Measurements from ENCODE around the gene OSBPL3.

The OSBPL3 gene

GRCh38 chr7:24936121-24936824, 43.7 kb downstream of the OSBPL3 start:
- Mint-ChIP-seq H3K36me3 (ENCODE audit: low read depth) (no peaks in the 10 kb centered on the region), H3K9me3 (no peaks in the 10 kb centered on the region), H3K27me3 (ENCODE audit: low read depth, poor library complexity) (no peaks in the 10 kb centered on the region), H3K4me3 (no peak overlapping the region), H3K4me1 (peaks cover 9% of the 10 kb centered on the region), H3K27ac (no peak overlapping the region)
- no peak for DNase-seq
- TF ChIP-seq CTCF (IDR thresholded peaks at IDR 0.05): no peak

GRCh38 chr7:24933298-24933697, 46.7 kb downstream of the OSBPL3 start:
- H3K27ac Mint-ChIP-seq: no peak overlapping the region
- no peak for TF ChIP-seq CTCF (IDR thresholded peaks at IDR 0.05)

GRCh38 chr7:24932815-24933214, 47.2 kb downstream of the OSBPL3 start:
- no peaks in the 10 kb centered on the region for H3K36me3 Mint-ChIP-seq (ENCODE audit: low read depth)
- peaks cover 9% of the 10 kb centered on the region for H3K4me1 Mint-ChIP-seq
- no peak overlapping the region for H3K27ac Mint-ChIP-seq

More at GRCh38 chr7:24933298-24933697, 46.7 kb downstream of the OSBPL3 start:
- Mint-ChIP-seq H3K27me3 (ENCODE audit: low read depth, poor library complexity) (no peaks in the 10 kb centered on the region), H3K4me1 (peaks cover 9% of the 10 kb centered on the region), H3K4me3 (no peak overlapping the region), H3K36me3 (ENCODE audit: low read depth) (no peaks in the 10 kb centered on the region), H3K9me3 (no peaks in the 10 kb centered on the region)
- no peak for DNase-seq

GRCh38 chr7:24932389-24932788, 47.6 kb downstream of the OSBPL3 start:
- H3K9me3 Mint-ChIP-seq: no peaks in the 10 kb centered on the region
- no peaks in the 10 kb centered on the region for H3K27me3 Mint-ChIP-seq (ENCODE audit: low read depth, poor library complexity)
- peaks cover 9% of the 10 kb centered on the region for H3K4me1 Mint-ChIP-seq
- TF ChIP-seq CTCF (IDR thresholded peaks at IDR 0.05): no peak
- H3K4me3 Mint-ChIP-seq: no peak overlapping the region
- no peaks in the 10 kb centered on the region for H3K36me3 Mint-ChIP-seq (ENCODE audit: low read depth)
- no peak for DNase-seq
- H3K27ac Mint-ChIP-seq: no peak overlapping the region

More at GRCh38 chr7:24932815-24933214, 47.2 kb downstream of the OSBPL3 start:
- no peak for DNase-seq
- no peak overlapping the region for H3K4me3 Mint-ChIP-seq
- no peak for TF ChIP-seq CTCF (IDR thresholded peaks at IDR 0.05)
- no peaks in the 10 kb centered on the region for H3K9me3 Mint-ChIP-seq
- no peaks in the 10 kb centered on the region for H3K27me3 Mint-ChIP-seq (ENCODE audit: low read depth, poor library complexity)

- no peak for TF ChIP-seq CTCF (IDR thresholded peaks at IDR 0.05)
- Mint-ChIP-seq H3K4me1 (peaks cover 9% of the 10 kb centered on the region), H3K4me3 (no peak overlapping the region), H3K27ac (no peak overlapping the region), H3K9me3 (no peaks in the 10 kb centered on the region), H3K36me3 (ENCODE audit: low read depth) (no peaks in the 10 kb centered on the region), H3K27me3 (ENCODE audit: low read depth, poor library complexity) (no peaks in the 10 kb centered on the region)
- DNase-seq: no peak
Observed at GRCh38 chr7:24931844-24932243, 48.1 kb downstream of the OSBPL3 start.

GRCh38 chr7:24930856-24931255, 49.1 kb downstream of the OSBPL3 start:
- H3K36me3 Mint-ChIP-seq (ENCODE audit: low read depth): no peaks in the 10 kb centered on the region
- H3K27ac Mint-ChIP-seq: no peak overlapping the region
- H3K4me1 Mint-ChIP-seq: peaks cover 9% of the 10 kb centered on the region
- no peaks in the 10 kb centered on the region for H3K9me3 Mint-ChIP-seq
- no peak for DNase-seq
- H3K27me3 Mint-ChIP-seq (ENCODE audit: low read depth, poor library complexity): no peaks in the 10 kb centered on the region
- TF ChIP-seq CTCF (IDR thresholded peaks at IDR 0.05): no peak
- H3K4me3 Mint-ChIP-seq: no peak overlapping the region
